ENCODE results near the gene COA4.
A peak's percentile ranks its signal among the peaks of the same experiment; 100 is the strongest.

Gene COA4

DNA sequence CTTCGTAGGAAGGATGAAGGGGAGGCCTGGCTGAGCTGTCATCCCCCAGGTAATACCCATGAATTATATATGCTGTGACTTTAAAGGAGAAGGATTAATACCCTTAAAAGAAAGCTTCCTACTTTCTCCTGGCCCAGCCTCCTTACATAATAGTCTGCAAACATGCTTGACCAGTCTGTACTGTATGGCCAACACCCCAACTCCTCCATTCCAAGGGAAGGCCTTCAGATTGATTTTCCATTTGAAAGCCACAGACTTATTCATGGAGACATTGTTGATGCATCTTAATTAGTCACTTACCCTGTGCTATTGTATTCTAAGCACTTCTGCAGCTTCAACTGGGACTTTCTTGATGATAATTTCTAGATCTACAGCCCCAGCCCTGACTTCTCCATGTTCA lies 2.1 kb upstream of the COA4 start:
- CTCF ChIA-PET, result no interaction called here
- Mint-ChIP-seq H3K27me3 (no peaks in the 10 kb centered on the region), H3K4me1 (peaks cover 41% of the 10 kb centered on the region), H3K4me3 (no peak overlapping the region), H3K36me3 (peaks cover 21% of the 10 kb centered on the region), H3K9me3 (no peaks in the 10 kb centered on the region), H3K27ac (no peak overlapping the region)
- DNase-seq, result no peak

DNA sequence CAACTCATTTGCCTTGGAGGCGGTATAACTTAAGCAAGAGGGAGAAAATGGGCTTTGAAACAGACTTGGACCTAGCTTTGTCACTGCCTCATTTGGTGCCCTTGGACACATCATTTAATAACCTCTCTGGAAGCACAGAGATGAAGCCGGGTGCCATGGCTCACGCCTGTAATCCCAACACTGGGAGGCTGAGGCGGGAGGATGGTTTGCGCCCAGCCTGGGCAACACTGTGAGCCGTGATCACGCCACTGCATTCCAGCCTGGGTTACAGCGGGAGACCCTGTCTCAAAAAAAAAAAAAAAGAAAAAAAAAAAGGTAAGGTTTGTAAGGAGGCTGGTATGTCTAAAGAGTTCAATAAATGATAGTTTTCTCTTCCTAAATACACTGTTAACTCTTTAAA lies 806 bp downstream of the COA4 start:
- H3K27ac Mint-ChIP-seq, result peak overlapping the region; percentile 99
- no peaks in the 10 kb centered on the region for H3K27me3 Mint-ChIP-seq
- H3K36me3 Mint-ChIP-seq, result peaks cover 38% of the 10 kb centered on the region
- peak overlapping the region; percentile 94 for H3K4me3 Mint-ChIP-seq
- DNase-seq, result no peak
- peaks cover 43% of the 10 kb centered on the region for H3K4me1 Mint-ChIP-seq
- no peaks in the 10 kb centered on the region for H3K9me3 Mint-ChIP-seq
- CTCF ChIA-PET, result no interaction called here

DNA sequence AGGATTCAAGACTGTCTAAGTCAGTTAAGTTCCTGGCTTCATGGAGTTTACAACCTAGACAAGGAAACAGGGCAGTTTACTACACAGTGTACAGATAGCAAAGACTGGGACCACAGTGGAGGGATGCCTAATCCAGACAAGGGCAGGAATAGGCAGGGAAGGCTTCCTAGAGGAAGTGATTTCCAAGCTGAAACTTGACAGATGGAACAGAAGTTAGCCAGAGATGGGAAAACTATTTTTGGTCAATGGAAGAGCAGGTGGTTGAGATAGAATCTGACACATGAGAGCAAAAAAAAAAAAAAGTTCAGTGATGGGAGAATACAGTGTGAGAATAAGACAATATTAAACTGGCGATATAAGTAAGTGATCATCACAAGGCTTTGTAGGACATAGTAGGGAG lies 1.3 kb downstream of the COA4 start:
- H3K36me3 Mint-ChIP-seq, result peaks cover 38% of the 10 kb centered on the region
- CTCF ChIA-PET, result no interaction called here
- H3K27me3 Mint-ChIP-seq, result no peaks in the 10 kb centered on the region
- peaks cover 43% of the 10 kb centered on the region for H3K4me1 Mint-ChIP-seq
- H3K4me3 Mint-ChIP-seq, result peak overlapping the region; percentile 94
- DNase-seq, result no peak
- H3K9me3 Mint-ChIP-seq, result no peaks in the 10 kb centered on the region
- H3K27ac Mint-ChIP-seq, result peak overlapping the region; percentile 99

DNA sequence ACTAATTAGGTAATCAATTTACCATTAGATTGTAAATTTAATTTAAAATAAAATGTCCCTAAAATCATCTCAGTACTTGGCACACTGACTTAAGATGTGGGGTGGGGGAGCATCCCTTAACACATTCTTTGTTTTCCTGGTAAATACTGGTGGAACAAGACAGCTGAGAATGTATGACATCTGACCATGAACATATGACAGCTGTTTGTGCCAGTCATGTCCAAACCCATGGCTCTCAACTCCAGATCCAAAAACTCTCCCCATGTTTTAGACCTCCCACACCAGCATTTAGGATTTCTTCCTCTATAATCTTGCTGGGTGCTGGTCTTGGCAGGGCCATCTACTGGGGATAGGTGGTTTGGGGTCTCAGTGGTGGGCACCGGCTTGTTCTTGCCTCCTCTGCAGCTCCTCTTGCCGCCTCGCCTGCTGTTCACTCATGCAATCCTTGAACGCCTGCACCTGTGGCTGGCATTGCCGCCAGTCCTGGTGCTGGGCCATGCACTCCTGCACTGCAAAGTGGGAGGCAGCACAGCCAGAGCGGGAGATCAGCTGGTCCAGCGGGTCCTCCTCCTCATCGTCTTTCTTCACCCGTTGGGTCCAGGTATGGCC lies 3.8 kb downstream of the COA4 start:
- Mint-ChIP-seq H3K27me3 (no peaks in the 10 kb centered on the region), H3K4me1 (peaks cover 35% of the 10 kb centered on the region), H3K9me3 (no peaks in the 10 kb centered on the region), H3K36me3 (peaks cover 36% of the 10 kb centered on the region), H3K4me3 (no peak overlapping the region), H3K27ac (no peak overlapping the region)
- CTCF ChIA-PET, result no interaction called here
- DNase-seq, result no peak

DNA sequence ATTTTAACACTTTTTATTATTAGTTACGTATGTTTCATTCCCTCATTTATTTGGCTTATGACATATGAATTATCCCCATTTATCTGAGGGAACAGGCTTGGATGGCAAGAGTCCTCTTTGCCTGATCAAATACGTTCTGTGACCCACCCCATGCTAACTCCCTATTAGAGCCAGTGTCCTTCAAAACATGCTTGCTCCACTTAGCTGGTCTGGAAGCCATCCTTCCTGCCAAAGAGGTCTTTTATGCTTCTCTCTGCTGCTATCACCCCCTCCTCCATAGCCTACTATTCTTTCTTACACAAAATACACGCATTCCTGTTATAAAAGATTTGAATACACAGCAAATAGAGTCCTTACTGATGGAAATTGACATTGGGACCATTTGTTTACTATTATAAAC lies 6.4 kb downstream of the COA4 start:
- Mint-ChIP-seq H3K36me3 (peaks cover 33% of the 10 kb centered on the region), H3K4me3 (no peak overlapping the region), H3K4me1 (peaks cover 14% of the 10 kb centered on the region), H3K27me3 (no peaks in the 10 kb centered on the region), H3K27ac (no peak overlapping the region), H3K9me3 (no peaks in the 10 kb centered on the region)
- no peak for DNase-seq
- CTCF ChIA-PET, result no interaction called here

DNA sequence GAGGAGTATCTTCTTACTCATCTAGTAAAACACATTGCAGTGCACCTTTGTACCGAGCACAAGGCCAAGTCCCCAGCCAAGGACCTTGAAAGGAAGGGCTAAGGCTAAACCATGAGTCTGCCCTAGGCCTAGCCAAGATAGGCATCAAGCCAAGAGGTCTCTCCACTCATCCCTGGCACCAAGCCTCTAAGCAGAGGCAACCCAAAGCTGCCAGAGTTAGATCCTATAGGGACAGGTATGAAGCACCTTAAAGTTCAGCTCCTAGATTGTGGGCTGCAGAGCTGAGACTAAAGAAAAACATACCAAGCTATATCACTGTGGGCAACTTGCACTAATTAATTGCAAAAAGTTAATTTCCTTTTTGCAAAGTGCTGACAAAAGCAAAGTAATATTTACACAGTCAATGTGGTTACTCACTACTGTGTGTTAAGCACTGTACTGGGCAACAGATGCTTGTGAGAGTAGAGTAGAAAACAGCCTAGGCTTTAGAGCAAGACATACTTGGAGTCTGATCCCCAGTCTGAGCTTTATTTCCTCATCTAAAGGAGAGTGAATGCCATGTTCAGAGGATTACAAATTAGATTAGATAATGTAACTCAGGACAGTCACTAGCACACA lies 7.2 kb downstream of the COA4 start:
- Mint-ChIP-seq H3K9me3 (no peaks in the 10 kb centered on the region), H3K27ac (no peak overlapping the region), H3K36me3 (peaks cover 27% of the 10 kb centered on the region), H3K4me3 (no peak overlapping the region), H3K4me1 (peaks cover 6% of the 10 kb centered on the region), H3K27me3 (no peaks in the 10 kb centered on the region)
- DNase-seq, result no peak
- CTCF ChIA-PET, result no interaction called here

DNA sequence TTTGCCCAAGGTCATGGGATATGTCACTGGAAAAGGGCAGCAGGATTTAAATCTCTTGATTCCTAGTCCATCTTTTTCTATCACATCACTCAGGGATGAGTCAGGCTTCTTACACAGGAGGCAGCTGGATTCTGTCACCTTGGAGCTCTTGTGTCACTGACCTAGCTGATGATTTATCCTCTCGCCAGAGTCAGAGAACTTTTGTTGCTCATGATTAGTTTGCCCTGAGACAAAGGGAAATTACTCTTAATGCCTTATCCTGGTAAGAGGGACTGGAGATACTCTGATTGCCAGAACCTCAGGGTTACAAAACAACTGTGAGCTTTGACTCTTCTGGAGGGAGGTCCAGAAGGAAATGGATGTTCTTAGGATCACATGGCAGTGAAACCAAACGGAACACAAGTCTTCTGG lies 10.1 kb downstream of the COA4 start:
- no peaks in the 10 kb centered on the region for H3K9me3 Mint-ChIP-seq
- H3K36me3 Mint-ChIP-seq, result peaks cover 23% of the 10 kb centered on the region
- CTCF ChIA-PET, result no interaction called here
- DNase-seq, result no peak
- H3K27ac Mint-ChIP-seq, result no peak overlapping the region
- no peaks in the 10 kb centered on the region for H3K4me1 Mint-ChIP-seq
- H3K4me3 Mint-ChIP-seq, result no peak overlapping the region
- no peaks in the 10 kb centered on the region for H3K27me3 Mint-ChIP-seq

DNA sequence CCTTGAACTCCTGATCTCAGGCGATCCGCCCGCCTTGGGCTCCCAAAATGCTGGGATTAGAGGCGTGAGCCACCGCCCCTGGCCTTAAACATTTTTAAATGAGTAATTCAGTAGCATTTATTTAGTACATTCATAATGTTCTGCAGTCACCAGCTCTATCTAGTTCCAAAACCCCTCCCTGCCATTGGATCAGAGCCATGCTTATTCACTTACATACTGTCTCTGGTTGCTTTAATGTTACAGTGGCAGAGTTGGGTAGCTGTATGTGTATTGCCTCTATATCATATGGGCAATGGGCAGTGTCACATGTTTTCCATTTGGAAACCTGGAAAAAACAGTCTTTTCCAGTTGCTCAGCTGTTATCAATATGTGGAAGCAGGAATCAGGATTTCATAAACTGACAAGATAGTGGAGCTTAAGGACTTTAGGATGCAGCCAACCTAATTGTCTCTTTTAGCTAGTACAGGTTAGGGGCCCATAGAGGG lies 10.5 kb downstream of the COA4 start:
- Mint-ChIP-seq H3K27ac (no peak overlapping the region), H3K27me3 (no peaks in the 10 kb centered on the region), H3K4me1 (no peaks in the 10 kb centered on the region), H3K4me3 (no peak overlapping the region), H3K9me3 (no peaks in the 10 kb centered on the region), H3K36me3 (peaks cover 21% of the 10 kb centered on the region)
- no peak for DNase-seq
- CTCF ChIA-PET, result no interaction called here

DNA sequence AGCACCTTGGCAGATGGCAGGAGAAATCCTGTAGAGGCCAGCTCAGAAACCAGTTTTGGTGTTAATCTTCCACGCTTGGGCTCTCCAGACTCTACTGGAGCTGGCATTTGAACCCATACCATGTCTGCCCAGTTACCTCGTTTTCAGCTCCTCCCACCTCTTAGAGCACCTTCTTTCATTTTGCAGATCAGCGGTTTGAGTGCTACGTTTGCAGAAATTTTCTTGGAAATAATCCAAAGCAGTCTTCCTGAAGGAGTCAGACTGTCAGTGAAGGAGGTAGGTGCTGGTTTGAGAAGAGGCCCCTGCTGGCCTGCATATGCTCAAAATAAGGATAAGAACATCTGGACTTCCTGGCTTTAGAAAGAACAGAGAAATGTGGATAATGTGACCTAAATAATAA lies 13.7 kb downstream of the COA4 start:
- Mint-ChIP-seq H3K4me1 (no peaks in the 10 kb centered on the region), H3K27ac (no peak overlapping the region), H3K9me3 (no peaks in the 10 kb centered on the region), H3K4me3 (no peak overlapping the region), H3K27me3 (no peaks in the 10 kb centered on the region), H3K36me3 (peaks cover 32% of the 10 kb centered on the region)
- CTCF ChIA-PET, result interaction anchor here (1.0 kb wide), 1 partner anchor 10 kb away, joined by 3 read pairs; no protein-coding TSS in a partner anchor
- no peak for DNase-seq

DNA sequence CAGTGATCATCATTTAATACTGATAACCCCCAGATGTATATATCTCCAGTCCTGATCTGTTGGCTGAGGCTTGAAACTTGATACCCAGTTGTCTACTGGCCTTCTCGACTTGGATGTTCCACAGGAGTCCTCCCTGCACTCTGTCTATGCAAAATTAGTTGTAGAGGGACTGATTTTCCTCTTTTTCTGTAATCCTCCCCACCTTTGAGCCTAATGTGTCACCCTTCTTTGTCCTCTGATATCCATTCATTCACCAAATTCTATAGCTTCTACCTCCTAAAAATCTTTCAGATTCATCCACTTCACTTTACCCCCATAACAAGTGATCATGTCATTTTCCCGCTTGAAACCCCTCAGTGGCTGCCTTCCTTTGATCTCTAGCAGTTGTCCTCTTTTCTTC lies 16.4 kb downstream of the COA4 start:
- Mint-ChIP-seq H3K27ac (no peak overlapping the region), H3K36me3 (peaks cover 27% of the 10 kb centered on the region), H3K27me3 (no peaks in the 10 kb centered on the region), H3K9me3 (no peaks in the 10 kb centered on the region), H3K4me3 (no peak overlapping the region), H3K4me1 (no peaks in the 10 kb centered on the region)
- DNase-seq, result no peak
- CTCF ChIA-PET, result no interaction called here

DNA sequence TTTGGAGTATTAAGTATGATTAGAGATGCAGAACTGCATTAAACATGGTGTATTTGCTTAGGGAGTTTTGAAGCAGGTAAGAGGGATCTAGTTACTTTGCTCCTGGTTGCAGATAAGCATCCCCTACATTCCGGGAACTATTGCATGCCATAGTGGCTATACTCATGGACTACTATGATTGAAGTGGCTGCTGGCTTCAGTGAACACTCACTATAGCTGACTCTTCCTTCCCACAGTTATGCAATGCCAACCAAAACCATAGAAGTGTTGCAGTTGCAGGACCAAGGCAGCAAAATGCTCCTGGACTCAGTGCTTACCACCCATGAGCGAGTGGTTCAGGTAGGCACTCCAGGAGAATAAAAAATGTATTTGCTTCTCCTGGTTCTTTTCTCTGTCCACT lies 17.0 kb downstream of the COA4 start:
- no peaks in the 10 kb centered on the region for H3K4me1 Mint-ChIP-seq
- CTCF ChIA-PET, result no interaction called here
- peaks cover 29% of the 10 kb centered on the region for H3K36me3 Mint-ChIP-seq
- no peak overlapping the region for H3K27ac Mint-ChIP-seq
- H3K27me3 Mint-ChIP-seq, result no peaks in the 10 kb centered on the region
- H3K4me3 Mint-ChIP-seq, result no peak overlapping the region
- no peaks in the 10 kb centered on the region for H3K9me3 Mint-ChIP-seq
- DNase-seq, result no peak

DNA sequence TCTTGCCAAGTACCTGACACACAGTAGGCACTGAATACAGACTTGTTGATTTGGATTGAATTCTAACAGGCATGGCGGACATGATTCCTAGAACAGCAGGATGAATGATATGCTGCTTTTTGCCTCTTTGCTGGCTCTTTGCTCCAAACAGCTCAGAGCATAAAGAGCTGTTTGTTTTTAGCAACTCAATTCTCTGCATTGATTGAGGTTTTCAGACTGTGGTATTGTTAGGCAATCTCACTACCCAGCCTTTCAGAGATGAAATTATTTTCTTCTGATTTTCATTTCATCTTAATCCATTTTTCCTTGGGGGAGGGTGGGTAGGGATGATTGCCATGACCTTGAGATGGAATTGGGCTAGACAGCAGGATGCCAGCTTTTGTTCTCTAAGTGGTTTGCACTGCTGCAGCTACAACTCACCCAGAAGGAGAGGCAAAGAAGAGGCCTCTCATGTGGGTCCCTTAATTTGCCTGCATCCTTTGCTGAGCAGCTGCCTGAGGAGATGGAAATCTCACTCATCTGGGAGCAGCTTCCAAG lies 20.5 kb downstream of the COA4 start:
- CTCF ChIA-PET, result no interaction called here

DNA sequence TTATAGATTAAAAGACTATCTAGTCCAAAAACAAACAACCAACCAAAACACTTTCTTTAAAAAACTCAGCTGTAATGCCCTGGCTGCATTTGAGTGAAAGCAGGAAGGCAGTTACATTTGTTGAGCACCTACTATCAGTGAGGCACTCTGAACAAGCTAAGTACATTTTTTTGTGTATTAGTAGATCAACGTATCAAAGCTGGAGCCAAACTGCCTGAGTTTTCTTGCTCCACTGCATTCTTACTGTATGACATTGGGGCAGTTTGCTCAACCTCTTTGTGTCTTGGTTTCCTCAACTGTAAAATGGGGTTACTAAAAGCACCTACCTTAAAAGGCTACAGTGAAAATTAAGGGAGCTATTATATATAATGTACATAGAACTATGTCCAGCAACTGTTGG lies 22.0 kb downstream of the COA4 start:
- H3K36me3 Mint-ChIP-seq, result peaks cover 15% of the 10 kb centered on the region
- H3K4me3 Mint-ChIP-seq, result no peak overlapping the region
- no peak overlapping the region for H3K27ac Mint-ChIP-seq
- no peak for DNase-seq
- H3K27me3 Mint-ChIP-seq, result no peaks in the 10 kb centered on the region
- no peaks in the 10 kb centered on the region for H3K4me1 Mint-ChIP-seq
- CTCF ChIA-PET, result no interaction called here
- no peaks in the 10 kb centered on the region for H3K9me3 Mint-ChIP-seq

More for the DNA sequence above, 20.5 kb downstream of the COA4 start:
- no peak for DNase-seq
- Mint-ChIP-seq H3K36me3 (peaks cover 26% of the 10 kb centered on the region), H3K27me3 (no peaks in the 10 kb centered on the region), H3K4me3 (no peak overlapping the region), H3K27ac (no peak overlapping the region), H3K9me3 (no peaks in the 10 kb centered on the region), H3K4me1 (no peaks in the 10 kb centered on the region)

DNA sequence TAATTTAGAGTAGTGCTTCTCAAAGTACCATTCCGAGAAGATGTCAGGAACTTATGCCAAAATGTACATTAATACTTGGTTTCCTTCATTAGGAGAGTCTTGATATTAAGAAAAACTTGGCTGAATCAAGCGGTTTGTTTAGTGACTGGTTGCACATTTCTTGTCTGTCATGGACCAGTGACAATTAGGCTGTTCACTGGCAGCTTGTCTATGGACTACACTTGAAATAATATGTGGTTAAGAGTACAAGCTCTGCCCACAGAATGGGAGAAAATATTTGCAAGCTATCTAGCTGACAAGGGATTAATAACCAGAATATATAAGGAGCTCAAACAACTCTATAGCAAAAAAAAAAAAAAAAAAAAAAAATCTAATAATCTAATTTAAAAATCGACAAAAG lies 24.6 kb downstream of the COA4 start:
- Mint-ChIP-seq H3K9me3 (no peaks in the 10 kb centered on the region), H3K4me1 (no peaks in the 10 kb centered on the region), H3K27ac (no peak overlapping the region), H3K4me3 (no peak overlapping the region), H3K27me3 (no peaks in the 10 kb centered on the region), H3K36me3 (peaks cover 20% of the 10 kb centered on the region)
- CTCF ChIA-PET, result no interaction called here
- DNase-seq, result no peak

DNA sequence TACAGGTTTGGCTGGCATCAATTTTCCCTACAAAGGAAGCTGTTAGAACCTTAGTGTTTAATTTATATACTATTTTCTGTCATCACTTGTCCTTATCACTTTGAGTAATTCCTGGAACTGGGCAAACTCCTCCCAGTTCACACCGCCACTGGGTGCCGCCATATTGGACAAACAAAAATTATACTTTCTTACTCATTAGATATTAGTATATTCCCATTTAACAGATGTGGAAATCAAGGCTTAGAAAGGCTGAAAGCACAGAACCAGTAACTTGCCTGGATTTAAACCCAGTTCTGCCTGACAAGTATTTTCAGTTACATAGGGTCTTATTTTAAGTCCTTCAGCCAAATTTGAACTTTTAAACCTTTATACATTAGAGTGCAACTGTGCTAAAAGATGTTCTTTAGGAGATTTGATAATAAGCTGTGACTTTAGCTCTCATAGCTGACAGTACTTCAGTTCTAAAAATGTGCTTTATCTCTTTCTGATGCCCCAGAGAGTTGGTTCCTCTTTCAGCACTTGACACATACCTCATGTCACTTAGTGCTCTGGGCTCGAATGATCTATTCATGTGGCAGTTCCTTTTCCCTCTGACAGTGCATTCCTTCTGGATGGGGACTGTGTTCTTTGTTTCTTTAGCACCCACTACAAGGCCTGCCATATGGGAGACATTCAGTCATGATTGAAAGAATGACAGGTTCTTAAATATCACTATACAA lies 25.4 kb downstream of the COA4 start:
- Mint-ChIP-seq H3K27me3 (no peaks in the 10 kb centered on the region), H3K9me3 (no peaks in the 10 kb centered on the region), H3K4me1 (no peaks in the 10 kb centered on the region), H3K27ac (no peak overlapping the region), H3K4me3 (no peak overlapping the region), H3K36me3 (peaks cover 25% of the 10 kb centered on the region)
- CTCF ChIA-PET, result no interaction called here
- DNase-seq, result no peak
